Measurements from ENCODE around the gene KLRC4.

DNA sequence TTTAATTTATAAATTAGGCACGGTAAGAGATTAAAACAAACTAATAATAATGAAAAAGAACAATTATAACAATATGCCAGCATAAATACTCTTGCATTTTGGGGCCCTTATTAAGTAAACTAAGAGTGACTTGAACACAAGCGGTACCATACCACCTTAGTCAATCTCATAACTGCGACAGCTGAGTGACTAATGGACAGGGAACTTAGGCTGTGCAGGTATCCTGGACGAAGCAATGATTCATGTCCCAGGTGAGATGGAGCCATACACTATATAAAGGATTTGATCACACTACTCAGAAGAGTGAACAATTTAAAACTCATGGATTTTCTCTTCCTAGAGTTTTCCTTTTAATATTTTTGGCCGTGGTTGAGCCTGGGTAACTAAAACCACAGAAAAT, 4.3 kb downstream of the KLRC4 start:
- TF ChIP-seq, protein P1, sequence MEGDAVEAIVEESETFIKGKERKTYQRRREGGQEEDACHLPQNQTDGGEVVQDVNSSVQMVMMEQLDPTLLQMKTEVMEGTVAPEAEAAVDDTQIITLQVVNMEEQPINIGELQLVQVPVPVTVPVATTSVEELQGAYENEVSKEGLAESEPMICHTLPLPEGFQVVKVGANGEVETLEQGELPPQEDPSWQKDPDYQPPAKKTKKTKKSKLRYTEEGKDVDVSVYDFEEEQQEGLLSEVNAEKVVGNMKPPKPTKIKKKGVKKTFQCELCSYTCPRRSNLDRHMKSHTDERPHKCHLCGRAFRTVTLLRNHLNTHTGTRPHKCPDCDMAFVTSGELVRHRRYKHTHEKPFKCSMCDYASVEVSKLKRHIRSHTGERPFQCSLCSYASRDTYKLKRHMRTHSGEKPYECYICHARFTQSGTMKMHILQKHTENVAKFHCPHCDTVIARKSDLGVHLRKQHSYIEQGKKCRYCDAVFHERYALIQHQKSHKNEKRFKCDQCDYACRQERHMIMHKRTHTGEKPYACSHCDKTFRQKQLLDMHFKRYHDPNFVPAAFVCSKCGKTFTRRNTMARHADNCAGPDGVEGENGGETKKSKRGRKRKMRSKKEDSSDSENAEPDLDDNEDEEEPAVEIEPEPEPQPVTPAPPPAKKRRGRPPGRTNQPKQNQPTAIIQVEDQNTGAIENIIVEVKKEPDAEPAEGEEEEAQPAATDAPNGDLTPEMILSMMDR (IDR thresholded peaks at IDR 0.05): no peak
- no peak for TF ChIP-seq POLR2A (IDR thresholded peaks at IDR 0.05)
- TF ChIP-seq EP300 (IDR thresholded peaks at IDR 0.05; ENCODE audit: low read depth): no peak

Data from transverse colon (tissue), 3 donors.